ENCODE data around the gene TCERG1.

Gene TCERG1

DNA sequence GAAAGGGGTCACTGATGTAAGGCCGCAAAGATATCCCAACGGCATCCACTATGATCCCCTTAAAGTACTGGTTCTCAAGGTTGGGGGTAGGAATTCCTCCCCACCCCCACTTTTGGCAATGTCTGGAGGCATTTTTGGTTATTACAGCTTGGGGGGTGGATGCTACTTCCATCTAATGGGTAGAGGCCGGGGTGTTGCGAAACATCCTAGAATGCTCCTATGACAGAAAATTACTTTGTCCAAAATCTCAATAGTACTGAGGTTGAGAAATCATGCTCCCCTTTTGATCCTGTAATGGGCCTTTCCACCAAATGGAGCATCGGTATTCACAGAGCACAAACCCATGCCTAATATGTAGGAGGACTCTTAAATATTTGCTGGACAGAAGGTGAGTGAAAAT lies 20.8 kb upstream of the TCERG1 start:
- Histone ChIP-seq H3K4me1 (no peaks in the 10 kb centered on the region), H3K9me3 (no peaks in the 10 kb centered on the region), H3K27ac (no peak overlapping the region), H3K27me3 (peaks cover 0 to 17% of the 10 kb centered on the region in 2 donors), H3K36me3 (no peaks in the 10 kb centered on the region), H3K4me3 (no peak overlapping the region)
- TF ChIP-seq CTCF (IDR thresholded peaks at IDR 0.05) = no peak
- no peak for DNase-seq
- intact Hi-C loops (cut with DNase I; ENCODE audit: low total_unique reads) = loop anchor here (10.0 kb wide), 2 partner anchors 132 to 242 kb away; partner anchors contain the start of gene LARS1

DNA sequence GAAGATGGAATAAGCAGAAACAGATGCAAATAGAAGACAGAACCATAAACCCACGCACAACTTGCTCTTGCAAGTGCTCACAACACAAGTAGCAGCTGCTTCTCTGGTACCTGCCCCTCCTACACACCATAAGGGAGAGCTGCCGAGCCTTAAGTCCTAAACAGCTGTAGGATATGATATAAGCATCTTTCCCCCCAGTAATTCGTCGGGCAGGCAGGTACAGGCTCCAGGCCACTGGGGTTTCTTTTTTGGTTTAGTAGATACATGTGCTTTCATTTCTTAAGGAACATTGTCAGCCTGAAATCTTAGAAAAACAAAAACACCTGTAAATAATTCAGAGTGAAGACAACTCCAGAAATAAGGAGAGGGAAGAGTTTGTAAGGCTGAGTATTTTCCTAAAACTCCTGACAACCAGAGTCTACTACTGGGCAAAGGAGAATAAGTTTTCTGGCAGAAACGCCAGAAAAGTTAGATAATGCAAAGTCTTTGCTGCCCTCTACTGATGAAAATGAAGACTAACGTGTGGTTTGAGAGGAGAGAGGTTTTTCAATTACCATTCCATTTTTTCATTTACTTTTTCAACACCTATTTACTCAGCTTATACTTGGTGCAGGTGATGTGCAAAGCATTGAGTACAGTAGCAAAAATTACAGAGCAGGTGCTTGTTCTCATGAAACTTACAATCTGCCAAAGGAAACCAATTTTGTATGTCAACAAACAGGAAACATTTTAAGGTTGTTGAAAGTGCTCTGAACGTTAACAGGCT lies 20.1 kb upstream of the TCERG1 start:
- Histone ChIP-seq H3K36me3 (no peaks in the 10 kb centered on the region), H3K4me1 (no peaks in the 10 kb centered on the region), H3K4me3 (no peak overlapping the region), H3K27ac (no peak overlapping the region), H3K27me3 (peaks cover 0 to 18% of the 10 kb centered on the region in 2 donors), H3K9me3 (no peaks in the 10 kb centered on the region)
- TF ChIP-seq CTCF (IDR thresholded peaks at IDR 0.05) = peak; percentile 68 to 74
- intact Hi-C loops (cut with DNase I; ENCODE audit: low total_unique reads) = loop anchor here (10.0 kb wide), 2 partner anchors 132 to 242 kb away; partner anchors contain the start of gene LARS1
- DNase-seq = no peak

DNA sequence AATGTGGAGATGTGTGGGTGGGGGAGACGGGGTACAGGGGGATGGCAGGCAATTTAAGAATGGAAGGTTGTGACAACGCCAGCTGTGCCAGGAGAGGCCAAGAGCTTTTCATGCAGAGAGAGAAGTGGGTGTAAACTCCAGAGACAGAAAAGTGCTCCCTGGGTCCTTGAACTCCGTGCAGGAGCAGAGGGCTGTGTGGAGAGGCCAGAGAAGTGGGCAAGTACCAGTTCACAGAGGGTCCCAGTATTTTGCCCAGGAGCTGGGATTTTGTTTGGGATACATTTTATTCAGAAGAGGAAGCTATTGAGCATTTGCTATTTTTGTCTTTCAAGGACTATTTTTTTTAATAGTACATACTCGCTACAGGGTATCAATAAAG lies 19.5 kb upstream of the TCERG1 start:
- Histone ChIP-seq H3K9me3 (no peaks in the 10 kb centered on the region), H3K4me3 (no peak overlapping the region), H3K27ac (no peak overlapping the region), H3K36me3 (no peaks in the 10 kb centered on the region), H3K27me3 (peaks cover 0 to 22% of the 10 kb centered on the region in 2 donors), H3K4me1 (no peaks in the 10 kb centered on the region)
- intact Hi-C loops (cut with DNase I; ENCODE audit: low total_unique reads) = loop anchor here (10.0 kb wide), 2 partner anchors 133 to 243 kb away; partner anchors contain the start of gene LARS1
- TF ChIP-seq CTCF (IDR thresholded peaks at IDR 0.05) = no peak
- DNase-seq = no peak

- no peak overlapping the region for H3K4me3 ChIP-seq
- no peak for DNase-seq
- TF ChIP-seq CTCF (IDR thresholded peaks at IDR 0.05) = no peak
- no peaks in the 10 kb centered on the region for H3K9me3 ChIP-seq
- intact Hi-C loops (cut with DNase I; ENCODE audit: low total_unique reads) = loop anchor here (10.0 kb wide), 2 partner anchors 134 to 244 kb away; partner anchors contain the start of gene LARS1
- H3K27ac ChIP-seq = no peak overlapping the region
- H3K36me3 ChIP-seq = no peaks in the 10 kb centered on the region
- H3K27me3 ChIP-seq = peaks cover 0 to 22% of the 10 kb centered on the region in 2 donors
- no peaks in the 10 kb centered on the region for H3K4me1 ChIP-seq
Measured at GRCh38 chr5:146428658-146429057, 18.5 kb upstream of the TCERG1 start.

- no peaks in the 10 kb centered on the region for H3K9me3 ChIP-seq
- H3K4me3 ChIP-seq = no peak overlapping the region
- no peaks in the 10 kb centered on the region for H3K36me3 ChIP-seq
- TF ChIP-seq CTCF (IDR thresholded peaks at IDR 0.05) = no peak
- H3K4me1 ChIP-seq = no peaks in the 10 kb centered on the region
- peaks cover 0 to 14% of the 10 kb centered on the region in 2 donors for H3K27me3 ChIP-seq
- no peak overlapping the region for H3K27ac ChIP-seq
- intact Hi-C loops (cut with DNase I; ENCODE audit: low total_unique reads) = loop anchor here (10.0 kb wide), 1 partner anchor 246 kb away; no protein-coding TSS in a partner anchor
- DNase-seq = no peak
Measured at GRCh38 chr5:146440353-146440752, 6.8 kb upstream of the TCERG1 start.
